Lower leg skin (tissue), 3 donors: ENCODE measurements around the gene GPR83.
"Not testable (repeated sequence)": the region's sequence is repeated elsewhere in the genome, so short reads cannot be mapped to it uniquely, and the experiment has no call there.

Experiments
- POLR2A ChIP-seq, 2 donors: fragments of 450-650 bp; IDR thresholded peaks; one replicate each; pipeline ENCODE4 v1.6.1; 2016 to 2017; ENCODE audit warnings: antibody characterized with exemption in 2 of 2, mild to moderate bottlenecking in 1 of 2, moderate library complexity in 1 of 2
- TF ChIP-seq, protein P1 (sequence below), 3 donors: fragments of 450-650 bp; IDR thresholded peaks; one replicate each; pipeline ENCODE4 v1.5.1; 2016; ENCODE audit warnings: antibody characterized with exemption in 3 of 3, mild to moderate bottlenecking in 3 of 3, moderate library complexity in 2 of 3

DNA sequence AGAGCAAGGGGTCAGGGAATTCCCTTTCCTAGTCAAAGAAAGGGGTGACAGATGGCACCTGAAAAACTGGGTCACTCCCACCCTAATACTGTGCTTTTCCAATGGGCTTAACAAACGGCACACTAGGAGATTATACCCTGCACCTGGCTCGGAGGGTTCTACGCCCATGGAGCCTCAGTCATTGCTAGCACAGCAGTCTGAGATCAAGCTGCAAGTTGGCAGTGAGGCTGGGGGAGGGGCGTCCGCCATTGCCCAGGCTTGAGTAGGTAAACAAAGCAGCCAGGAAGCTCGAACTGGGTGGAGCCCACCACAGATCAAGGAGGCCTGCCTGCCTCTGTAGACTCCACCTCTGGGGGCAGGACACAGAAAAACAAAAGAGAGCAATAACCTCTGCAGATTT is 30.6 kb downstream of the GPR83 start:
- not testable (repeated sequence) for TF ChIP-seq POLR2A (IDR thresholded peaks at IDR 0.05)
- TF ChIP-seq, protein P1, sequence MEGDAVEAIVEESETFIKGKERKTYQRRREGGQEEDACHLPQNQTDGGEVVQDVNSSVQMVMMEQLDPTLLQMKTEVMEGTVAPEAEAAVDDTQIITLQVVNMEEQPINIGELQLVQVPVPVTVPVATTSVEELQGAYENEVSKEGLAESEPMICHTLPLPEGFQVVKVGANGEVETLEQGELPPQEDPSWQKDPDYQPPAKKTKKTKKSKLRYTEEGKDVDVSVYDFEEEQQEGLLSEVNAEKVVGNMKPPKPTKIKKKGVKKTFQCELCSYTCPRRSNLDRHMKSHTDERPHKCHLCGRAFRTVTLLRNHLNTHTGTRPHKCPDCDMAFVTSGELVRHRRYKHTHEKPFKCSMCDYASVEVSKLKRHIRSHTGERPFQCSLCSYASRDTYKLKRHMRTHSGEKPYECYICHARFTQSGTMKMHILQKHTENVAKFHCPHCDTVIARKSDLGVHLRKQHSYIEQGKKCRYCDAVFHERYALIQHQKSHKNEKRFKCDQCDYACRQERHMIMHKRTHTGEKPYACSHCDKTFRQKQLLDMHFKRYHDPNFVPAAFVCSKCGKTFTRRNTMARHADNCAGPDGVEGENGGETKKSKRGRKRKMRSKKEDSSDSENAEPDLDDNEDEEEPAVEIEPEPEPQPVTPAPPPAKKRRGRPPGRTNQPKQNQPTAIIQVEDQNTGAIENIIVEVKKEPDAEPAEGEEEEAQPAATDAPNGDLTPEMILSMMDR (IDR thresholded peaks at IDR 0.05): not testable (repeated sequence)
